ENCODE data around the gene SLC35B3.

GRCh38 chr6:8483650-8484049 lies 48.3 kb upstream of the SLC35B3 start:
- TF ChIP-seq CTCF (IDR thresholded peaks at IDR 0.05) (no peak), POLR2A (IDR thresholded peaks at IDR 0.05) (no peak)
